Spleen (tissue), 7 donors: ENCODE results near the gene TEX38.

Experiments
- CTCF ChIP-seq, 11 experiments: fragments of 200-600 bp in 7 of 11; fragments of 450-650 bp in 4 of 11; sonication (generic) in 4 of 11; IDR thresholded peaks in 8 of 11; conservative IDR thresholded peaks in 3 of 11; 1 replicate in 7 of 11; 2 replicates in 4 of 11; pipeline versions ENCODE4 v1.4.0 to v1.8.0; 2016 to 2021; ENCODE audit warnings: antibody characterized with exemption in 11 of 11, inconsistent platforms in 4 of 11, mild to moderate bottlenecking in 1 of 11
- POLR2A ChIP-seq, 3 donors: fragments of 450-650 bp; IDR thresholded peaks; one replicate each; pipeline ENCODE4 v1.5.1; 2017; ENCODE audit warnings: antibody characterized with exemption in 3 of 3, mild to moderate bottlenecking in 1 of 3
- POLR2AphosphoS5 ChIP-seq, 3 donors: sonication (generic); formaldehyde crosslinking; IDR thresholded peaks; one replicate each; pipeline ENCODE4 v1.5.1; 2017; ENCODE audit warnings: antibody characterized with exemption in 3 of 3
- donor health status: DM: no; HTN: no; CAD: no; lungs with moderate emphysema.
- donor health status: DM: no; HTN: no; CAD: no.
- donor health status: DM: no; HTN: no; CAD: no.

- TF ChIP-seq CTCF (IDR thresholded peaks at IDR 0.05 in 8 of 11, conservative IDR thresholded peaks at IDR 0.05 in 3 of 11), result no peak
- TF ChIP-seq POLR2A (IDR thresholded peaks at IDR 0.05), result no peak
- TF ChIP-seq POLR2AphosphoS5 (IDR thresholded peaks at IDR 0.05), result no peak
Observed at GRCh38 chr1:46647611-46648010, 24.0 kb upstream of the TEX38 start.
